Neuronal stem cell (in vitro differentiated cells): Measurements from ENCODE around the gene SPATA1.

Experiments used
- DNase-seq: peaks from one replicate; pipeline ENCODE4 v3.0.0-alpha.2; 2013; ENCODE audit warnings: low spot score
- H2AFZ ChIP-seq: one replicate; pipeline ENCODE4 v1.6.1; 2013; ENCODE audit warnings: mild to moderate bottlenecking, low read length, inconsistent platforms
- H2AK5ac ChIP-seq: 2 replicates; pipeline ENCODE4 v1.6.1; 2013; ENCODE audit warnings: low read depth, mild to moderate bottlenecking, inconsistent platforms, low read length, moderate library complexity, mixed read lengths
- H2BK120ac ChIP-seq: 2 replicates; pipeline ENCODE4 v1.6.1; 2013; ENCODE audit warnings: low read depth, mild to moderate bottlenecking, inconsistent platforms, low read length, moderate library complexity, mixed read lengths
- H2BK12ac ChIP-seq: one replicate; pipeline ENCODE4 v1.6.1; 2013; ENCODE audit warnings: low read length, inconsistent platforms
- H2BK15ac ChIP-seq: 2 replicates; pipeline ENCODE4 v1.6.1; 2013; ENCODE audit warnings: mild to moderate bottlenecking, low read length, inconsistent platforms, mixed read lengths
- H2BK5ac ChIP-seq: one replicate; pipeline ENCODE4 v1.6.1; 2013; ENCODE audit warnings: inconsistent platforms, mild to moderate bottlenecking, low read length, moderate library complexity
- H3K14ac ChIP-seq: one replicate; pipeline ENCODE4 v1.6.1; 2013; ENCODE audit warnings: low read length, inconsistent platforms
- H3K18ac ChIP-seq: 2 replicates; pipeline ENCODE4 v1.6.1; 2013; ENCODE audit warnings: low read length, inconsistent platforms
- H3K23ac ChIP-seq: 2 replicates; pipeline ENCODE4 v1.6.1; 2013; ENCODE audit warnings: low read depth, mild to moderate bottlenecking, mixed read lengths, low read length, inconsistent platforms; ENCODE audit not compliant: poor library complexity
- H3K27ac ChIP-seq: replicated peaks from 3 replicates; pipeline ENCODE4 v1.5.1; 2013; ENCODE audit warnings: low read length, inconsistent platforms
- H3K27me3 ChIP-seq, 3 experiments: 2 replicates each; pipeline ENCODE4 v1.6.1; 2013; ENCODE audit warnings: low read length in 3 of 3, mild to moderate bottlenecking in 2 of 3, inconsistent platforms in 1 of 3, low read depth in 1 of 3, mixed read lengths in 1 of 3, moderate library complexity in 1 of 3; ENCODE audit not compliant: control insufficient read depth in 3 of 3, insufficient read depth in 3 of 3
- H3K36me3 ChIP-seq, 2 donors: replicated peaks in 1 of 2; 2 replicates each; pipeline ENCODE4 v1.6.1; 2013; ENCODE audit warnings: low read length in 2 of 2; ENCODE audit not compliant: control insufficient read depth in 2 of 2, insufficient read depth in 2 of 2
- H3K4ac ChIP-seq: 2 replicates; pipeline ENCODE4 v1.6.1; 2013; ENCODE audit warnings: inconsistent platforms, mild to moderate bottlenecking, low read length, moderate library complexity
- H3K4me1 ChIP-seq, 2 donors: 1 replicate in 1 of 2; 2 replicates in 1 of 2; pipeline ENCODE4 v1.6.1; 2013; ENCODE audit warnings: low read length in 2 of 2, low read depth in 1 of 2; ENCODE audit not compliant: control insufficient read depth in 2 of 2, insufficient read depth in 1 of 2
- H3K4me2 ChIP-seq: one replicate; pipeline ENCODE4 v1.6.1; 2013; ENCODE audit warnings: mild to moderate bottlenecking, low read length, inconsistent platforms; ENCODE audit not compliant: insufficient read depth, poor library complexity, severe bottlenecking
- H3K4me3 ChIP-seq, 2 donors: 2 replicates each; pipeline ENCODE4 v1.5.1; 2013; ENCODE audit warnings: low read length in 2 of 2, mild to moderate bottlenecking in 2 of 2, inconsistent platforms in 1 of 2, moderate library complexity in 1 of 2
- H3K79me1 ChIP-seq: one replicate; pipeline ENCODE4 v1.6.1; 2013; ENCODE audit warnings: low read depth, mild to moderate bottlenecking, inconsistent platforms, low read length, moderate library complexity
- H3K9ac ChIP-seq: one replicate; pipeline ENCODE4 v1.6.1; 2013; ENCODE audit warnings: mild to moderate bottlenecking, low read depth, low read length, inconsistent platforms; ENCODE audit not compliant: poor library complexity
- H3K9me3 ChIP-seq, 2 donors: replicated peaks in 1 of 2; 2 replicates each; pipeline versions ENCODE3 to v1.6.1; 2013; ENCODE audit warnings: low read length in 2 of 2, mild to moderate bottlenecking in 2 of 2, inconsistent platforms in 1 of 2, low read depth in 1 of 2, mixed read lengths in 1 of 2, moderate library complexity in 1 of 2; ENCODE audit not compliant: control insufficient read depth in 2 of 2, insufficient read depth in 1 of 2
- H4K8ac ChIP-seq: one replicate; pipeline ENCODE4 v1.6.1; 2013; ENCODE audit warnings: low read depth, mild to moderate bottlenecking, inconsistent platforms, low read length, moderate library complexity
- H4K91ac ChIP-seq: one replicate; pipeline ENCODE4 v1.6.1; 2013; ENCODE audit warnings: low read length, low read depth, mild to moderate bottlenecking, inconsistent platforms; ENCODE audit not compliant: poor library complexity
- WGBS, 2 donors: extraction: QIAGEN DNeasy Blood & Tissue Kit; methylation state at CpG; one replicate each; pipeline ENCODE4 v1.1.7; 2013; ENCODE audit warnings: missing lambda C conversion rate in 2 of 2, mixed read lengths in 1 of 2; ENCODE audit not compliant: insufficient read length in 2 of 2, insufficient replicate concordance in 1 of 2; ENCODE audit errors: extremely low coverage in 2 of 2; 5-methylcytosine and 5-hydroxymethylcytosine counted together

SPATA1 gene

DNA sequence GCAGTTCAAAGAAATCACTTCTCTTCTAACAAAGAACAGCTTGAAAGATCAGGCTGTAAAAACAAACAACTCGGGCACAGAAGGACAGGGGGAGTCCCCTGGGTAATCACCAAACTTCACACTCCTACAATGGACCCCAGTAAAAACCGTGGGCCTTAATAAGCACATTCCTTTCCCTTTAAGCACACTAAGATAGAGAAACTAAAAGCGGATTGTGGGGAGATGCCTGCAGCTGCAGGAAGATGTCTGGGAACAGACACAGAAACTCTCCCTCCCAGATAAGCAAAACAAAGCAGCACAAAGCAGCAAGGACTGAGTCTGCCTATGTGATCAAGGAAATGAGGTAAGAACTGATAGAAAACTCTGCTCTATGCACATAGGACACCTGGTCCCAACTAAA is 105.6 kb downstream of the SPATA1 start:
- H3K4ac ChIP-seq, result no peak overlapping the region
- H2BK12ac ChIP-seq, result no peak overlapping the region
- H3K23ac ChIP-seq, result no peak overlapping the region
- no peak overlapping the region for H3K9ac ChIP-seq
- H3K9me3 ChIP-seq, result peaks cover 6 to 12% of the 10 kb centered on the region in 2 donors
- no peaks in the 10 kb centered on the region for H3K79me1 ChIP-seq
- no peak overlapping the region for H4K91ac ChIP-seq
- H3K4me1 ChIP-seq, result no peaks in the 10 kb centered on the region
- no peak overlapping the region for H3K18ac ChIP-seq
- no peak overlapping the region for H2BK15ac ChIP-seq
- no peak overlapping the region for H4K8ac ChIP-seq
- DNase-seq, result peak; percentile 17
- peak overlapping the region; percentile 9 for H3K27ac ChIP-seq
- H3K27me3 ChIP-seq, result no peaks in the 10 kb centered on the region
- H2AFZ ChIP-seq, result peak overlapping the region; percentile 74
- H3K36me3 ChIP-seq, result no peaks in the 10 kb centered on the region
- H2BK5ac ChIP-seq, result no peak overlapping the region
- H2AK5ac ChIP-seq, result no peak overlapping the region
- WGBS, 2 donors, result no CpG with 5 or more reads among the region's 3 CpGs
- H2BK120ac ChIP-seq, result no peak overlapping the region
- no peak overlapping the region for H3K14ac ChIP-seq
- peak overlapping the region in 1 of 2 donors; percentile 1 for H3K4me3 ChIP-seq
- H3K4me2 ChIP-seq, result no peak overlapping the region

DNA sequence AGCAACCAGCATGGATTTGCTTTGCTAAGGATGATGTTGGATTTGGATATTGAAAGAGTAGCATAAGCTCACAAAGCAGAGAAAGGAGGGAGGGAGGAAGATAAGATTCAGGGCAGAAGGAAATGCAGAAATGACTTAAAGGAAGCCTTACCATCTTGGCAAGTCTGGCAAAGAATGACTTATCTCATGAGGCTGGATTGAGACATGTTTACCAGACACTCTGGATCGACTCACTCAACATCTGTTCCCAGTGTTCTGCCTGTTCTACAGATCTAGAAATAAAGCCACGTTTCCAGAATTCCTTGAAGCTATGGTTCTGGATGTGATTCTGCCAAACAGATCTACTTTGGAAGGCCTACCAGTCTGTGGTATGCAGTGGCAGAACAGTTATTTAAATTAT is 106.8 kb downstream of the SPATA1 start:
- H3K27me3 ChIP-seq, result no peaks in the 10 kb centered on the region

DNA sequence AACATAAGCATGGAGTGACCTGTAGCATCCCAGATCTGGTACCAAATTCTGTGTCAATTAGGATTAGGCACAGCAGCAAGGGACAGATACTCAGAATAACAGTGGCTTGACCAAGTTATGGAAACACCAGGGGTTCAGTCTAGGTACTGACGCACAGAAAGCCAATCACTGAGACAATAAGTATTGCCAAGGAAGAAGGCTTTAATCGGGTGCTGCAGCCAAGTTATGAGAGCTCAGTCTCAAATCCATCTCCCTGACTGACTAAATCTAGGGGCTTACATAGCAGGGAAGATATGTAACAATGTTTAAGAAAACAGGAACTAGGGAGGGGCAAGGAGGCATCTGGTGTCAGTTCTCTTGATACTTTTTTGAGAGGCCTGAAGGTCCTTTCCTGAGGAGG is 107.7 kb downstream of the SPATA1 start:
- H2AFZ ChIP-seq, result no peak overlapping the region
- H2BK120ac ChIP-seq, result no peak overlapping the region
- H2BK12ac ChIP-seq, result no peak overlapping the region
- no peak overlapping the region for H2AK5ac ChIP-seq
- peaks cover 6 to 12% of the 10 kb centered on the region in 2 donors for H3K9me3 ChIP-seq
- H3K4me1 ChIP-seq, result no peaks in the 10 kb centered on the region
- H2BK15ac ChIP-seq, result no peak overlapping the region
- WGBS, 2 donors, result no CpG with 5 or more reads among the region's 2 CpGs
- H3K27ac ChIP-seq, result no peak overlapping the region
- H3K4me2 ChIP-seq, result no peak overlapping the region
- no peaks in the 10 kb centered on the region for H3K36me3 ChIP-seq
- H3K18ac ChIP-seq, result no peak overlapping the region
- H2BK5ac ChIP-seq, result no peak overlapping the region
- H3K27me3 ChIP-seq, result no peaks in the 10 kb centered on the region
- H3K14ac ChIP-seq, result no peak overlapping the region
- H3K4ac ChIP-seq, result no peak overlapping the region
- no peak overlapping the region for H4K8ac ChIP-seq
- no peak overlapping the region for H4K91ac ChIP-seq
- H3K4me3 ChIP-seq, result no peak overlapping the region
- no peak overlapping the region for H3K23ac ChIP-seq
- H3K9ac ChIP-seq, result no peak overlapping the region
- DNase-seq, result no peak
- no peaks in the 10 kb centered on the region for H3K79me1 ChIP-seq

More for the DNA sequence above, 106.8 kb downstream of the SPATA1 start:
- Histone ChIP-seq H3K18ac (no peak overlapping the region), H2BK5ac (no peak overlapping the region), H3K79me1 (no peaks in the 10 kb centered on the region), H3K4me1 (no peaks in the 10 kb centered on the region), H3K36me3 (no peaks in the 10 kb centered on the region), H3K4me2 (no peak overlapping the region), H2BK15ac (no peak overlapping the region), H3K4me3 (no peak overlapping the region), H3K4ac (no peak overlapping the region), H4K91ac (no peak overlapping the region), H3K9me3 (peaks cover 6 to 12% of the 10 kb centered on the region in 2 donors), H3K9ac (no peak overlapping the region), H3K27ac (no peak overlapping the region), H3K14ac (no peak overlapping the region), H2AK5ac (no peak overlapping the region), H3K23ac (no peak overlapping the region), H4K8ac (no peak overlapping the region), H2BK12ac (no peak overlapping the region), H2AFZ (no peak overlapping the region), H2BK120ac (no peak overlapping the region)
- no peak for DNase-seq
- no CpG with 5 or more reads among the region's 2 CpGs for WGBS, 2 donors

DNA sequence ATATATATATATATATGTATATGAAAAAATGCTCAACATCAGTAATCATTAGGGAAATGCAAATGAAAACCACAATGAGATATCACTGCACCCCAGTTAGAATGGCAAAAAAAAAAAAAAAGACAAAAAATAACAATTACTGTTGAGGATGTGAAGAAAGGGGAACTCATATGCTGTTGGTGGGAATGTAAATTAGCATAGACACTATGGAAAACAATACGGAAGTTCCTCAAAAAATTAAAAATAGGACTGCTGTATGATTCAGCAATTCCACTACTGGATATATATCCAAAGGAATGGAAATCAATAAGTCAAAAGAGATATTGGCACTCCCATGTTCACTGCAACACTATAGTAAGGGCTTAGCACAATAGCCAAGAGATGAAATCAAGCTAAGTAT is 109.6 kb downstream of the SPATA1 start:
- Histone ChIP-seq H3K4me2 (no peak overlapping the region), H3K4me1 (peaks cover 0 to 3% of the 10 kb centered on the region in 2 donors), H3K4ac (no peak overlapping the region), H2BK5ac (no peak overlapping the region), H3K4me3 (no peak overlapping the region), H3K18ac (no peak overlapping the region), H3K9me3 (peaks cover 6 to 12% of the 10 kb centered on the region in 2 donors), H3K36me3 (no peaks in the 10 kb centered on the region), H4K91ac (no peak overlapping the region), H2AFZ (no peak overlapping the region), H2BK15ac (no peak overlapping the region), H3K27me3 (no peaks in the 10 kb centered on the region), H2BK120ac (no peak overlapping the region), H3K27ac (no peak overlapping the region), H4K8ac (no peak overlapping the region), H2AK5ac (no peak overlapping the region), H3K14ac (no peak overlapping the region), H3K79me1 (no peaks in the 10 kb centered on the region), H2BK12ac (no peak overlapping the region), H3K23ac (no peak overlapping the region), H3K9ac (no peak overlapping the region)
- WGBS, 2 donors, result no CpG with 5 or more reads among the region's 1 CpG
- DNase-seq, result no peak
